ENCODE results near the gene TTBK1.
A peak's percentile ranks its signal among the peaks of the same experiment; 100 is the strongest.

The TTBK1 gene

GRCh38 chr6:43267619-43268354 is 24.5 kb downstream of the TTBK1 start:
- no peak for FAIRE-seq
- DNase-seq (ENCODE audit: extremely low spot score, insufficient read length, low read depth): no peak

DNA sequence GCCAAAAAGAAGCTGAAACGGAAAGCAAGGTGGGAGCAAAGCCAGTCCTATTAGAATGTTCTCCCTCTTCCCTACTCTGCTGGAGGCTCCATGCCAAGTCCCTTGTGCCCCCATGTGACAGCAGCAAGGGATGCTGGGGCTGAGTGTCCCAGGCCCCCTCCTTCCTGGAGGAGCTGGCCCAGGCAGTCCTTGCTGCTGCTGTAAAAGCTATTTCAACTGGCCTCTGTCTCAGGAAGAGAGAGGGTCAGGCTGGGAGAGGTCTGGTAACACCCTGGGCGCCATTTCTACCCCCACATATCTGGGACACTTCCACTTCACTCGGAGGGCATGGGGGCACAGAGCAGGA is 25.0 kb downstream of the TTBK1 start:
- FAIRE-seq: no peak
- DNase-seq (ENCODE audit: extremely low spot score, insufficient read length, low read depth): no peak

- no peak for FAIRE-seq
- no peak for DNase-seq (ENCODE audit: extremely low spot score, insufficient read length, low read depth)
Measured at GRCh38 chr6:43268782-43269272, 25.5 kb downstream of the TTBK1 start.

GRCh38 chr6:43269273-43270007 is 26.2 kb downstream of the TTBK1 start:
- no peak for FAIRE-seq

DNA sequence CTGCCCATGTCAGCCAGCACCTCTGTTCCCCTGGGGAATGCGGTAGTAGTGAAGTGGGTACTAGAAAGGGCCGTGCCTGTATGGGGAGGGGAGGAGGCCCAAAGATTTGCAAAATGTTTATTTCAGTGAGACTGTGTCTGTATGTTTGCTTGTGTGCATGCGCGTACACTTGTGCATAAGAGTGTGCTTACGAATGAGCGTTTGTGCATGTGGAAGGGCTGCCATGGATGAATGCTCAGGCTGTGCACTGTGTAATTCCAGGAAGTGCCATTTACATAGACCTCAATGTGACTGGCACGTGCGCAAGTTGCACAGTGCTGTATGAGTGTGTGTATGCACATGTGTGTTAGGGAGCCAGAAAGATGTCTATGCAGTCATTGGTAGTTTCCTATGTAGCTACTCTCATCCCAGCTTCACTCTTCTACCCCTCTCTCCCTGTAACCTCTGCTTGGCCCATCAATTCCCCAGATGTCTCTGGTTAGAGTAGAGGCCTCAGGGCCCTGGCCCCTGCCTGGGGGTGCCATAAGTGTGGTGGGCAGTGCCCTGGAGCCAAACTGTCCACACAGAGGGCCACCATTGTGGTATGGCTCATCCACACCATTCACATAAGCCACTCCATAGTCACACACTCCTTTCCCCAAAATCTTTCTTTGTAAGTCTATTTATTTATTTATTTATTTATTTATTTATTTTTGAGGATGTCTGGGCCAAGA is 28.0 kb downstream of the TTBK1 start:
- FAIRE-seq: peak; percentile 68

More at GRCh38 chr6:43269273-43270007, 26.2 kb downstream of the TTBK1 start:
- DNase-seq (ENCODE audit: extremely low spot score, insufficient read length, low read depth): no peak

DNA sequence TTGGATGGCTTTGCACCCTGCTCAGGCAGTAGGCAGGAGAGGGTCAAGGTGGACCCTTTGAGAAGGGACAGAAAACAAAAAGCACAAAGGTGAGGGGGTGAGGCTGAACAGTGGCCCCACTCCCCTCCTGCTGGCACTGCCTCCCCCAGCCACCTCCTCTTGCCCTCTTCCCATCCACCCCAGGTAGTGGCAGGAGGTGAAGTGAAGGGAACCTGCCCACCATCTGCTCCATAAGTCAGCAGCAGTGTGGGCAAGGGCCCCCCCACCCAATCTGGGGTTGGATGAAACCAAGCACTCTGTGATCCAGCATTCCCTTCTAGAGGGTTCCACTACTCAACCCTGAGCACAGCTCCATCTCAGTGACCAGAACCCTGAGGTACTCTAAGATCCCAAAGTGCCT is 28.7 kb downstream of the TTBK1 start:
- no peak for DNase-seq (ENCODE audit: extremely low spot score, insufficient read length, low read depth)
- FAIRE-seq: no peak

More for the DNA sequence above, 28.0 kb downstream of the TTBK1 start:
- DNase-seq (ENCODE audit: extremely low spot score, insufficient read length, low read depth): no peak

GRCh38 chr6:43273707-43274106 is 30.4 kb downstream of the TTBK1 start:
- FAIRE-seq: no peak
- DNase-seq (ENCODE audit: extremely low spot score, insufficient read length, low read depth): no peak

DNA sequence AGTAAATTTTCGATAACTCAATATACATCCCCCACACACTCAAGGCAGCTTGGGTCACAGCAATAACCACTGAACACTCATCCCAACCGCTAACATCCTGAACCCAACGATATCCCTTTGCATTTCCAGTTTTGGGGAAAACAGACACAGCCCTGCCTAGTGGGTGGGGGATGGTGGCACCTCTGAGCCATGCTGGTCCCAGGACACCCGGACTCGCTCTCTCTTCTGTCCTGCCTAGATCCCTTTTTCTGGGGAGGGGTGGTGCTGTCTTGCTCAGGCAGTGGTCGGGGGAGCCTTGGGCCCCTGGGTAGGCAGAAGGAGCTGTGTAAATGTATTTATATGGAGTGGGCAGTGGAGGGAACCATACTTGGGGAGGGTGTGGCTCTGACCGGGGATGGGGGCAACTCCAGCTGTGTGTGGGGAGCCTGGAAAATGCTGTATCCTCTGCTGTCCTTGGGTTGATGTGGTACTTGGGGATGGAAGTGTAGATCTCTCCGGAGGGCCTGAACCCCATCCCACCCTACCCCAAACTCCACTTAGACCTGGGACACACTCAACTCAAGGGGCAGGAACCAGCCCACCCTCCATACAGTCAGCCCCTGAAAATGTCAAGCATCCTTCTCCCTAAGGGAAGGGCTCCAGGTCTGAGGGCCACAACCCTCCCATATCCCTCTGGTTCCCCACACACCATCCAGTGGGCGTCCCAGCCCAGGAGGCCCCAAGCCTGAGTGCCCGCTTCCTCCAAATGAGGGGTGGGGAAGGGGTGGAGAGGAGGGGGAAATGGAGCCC is 31.0 kb downstream of the TTBK1 start:
- no peak for FAIRE-seq

GRCh38 chr6:43274916-43275597 is 31.8 kb downstream of the TTBK1 start:
- no peak for FAIRE-seq
- DNase-seq (ENCODE audit: extremely low spot score, insufficient read length, low read depth): no peak

More for the DNA sequence above, 31.0 kb downstream of the TTBK1 start:
- DNase-seq (ENCODE audit: extremely low spot score, insufficient read length, low read depth): no peak

GRCh38 chr6:43275801-43276576 is 32.7 kb downstream of the TTBK1 start:
- FAIRE-seq (peak; percentile 83), DNase-seq (ENCODE audit: extremely low spot score, insufficient read length, low read depth) (no peak)

GRCh38 chr6:43276577-43277305 is 33.5 kb downstream of the TTBK1 start:
- no peak for DNase-seq (ENCODE audit: extremely low spot score, insufficient read length, low read depth)
- FAIRE-seq: no peak

- no peak for DNase-seq (ENCODE audit: extremely low spot score, insufficient read length, low read depth)
- no peak for FAIRE-seq
Measured at GRCh38 chr6:43277306-43277642, 34.0 kb downstream of the TTBK1 start.

DNA sequence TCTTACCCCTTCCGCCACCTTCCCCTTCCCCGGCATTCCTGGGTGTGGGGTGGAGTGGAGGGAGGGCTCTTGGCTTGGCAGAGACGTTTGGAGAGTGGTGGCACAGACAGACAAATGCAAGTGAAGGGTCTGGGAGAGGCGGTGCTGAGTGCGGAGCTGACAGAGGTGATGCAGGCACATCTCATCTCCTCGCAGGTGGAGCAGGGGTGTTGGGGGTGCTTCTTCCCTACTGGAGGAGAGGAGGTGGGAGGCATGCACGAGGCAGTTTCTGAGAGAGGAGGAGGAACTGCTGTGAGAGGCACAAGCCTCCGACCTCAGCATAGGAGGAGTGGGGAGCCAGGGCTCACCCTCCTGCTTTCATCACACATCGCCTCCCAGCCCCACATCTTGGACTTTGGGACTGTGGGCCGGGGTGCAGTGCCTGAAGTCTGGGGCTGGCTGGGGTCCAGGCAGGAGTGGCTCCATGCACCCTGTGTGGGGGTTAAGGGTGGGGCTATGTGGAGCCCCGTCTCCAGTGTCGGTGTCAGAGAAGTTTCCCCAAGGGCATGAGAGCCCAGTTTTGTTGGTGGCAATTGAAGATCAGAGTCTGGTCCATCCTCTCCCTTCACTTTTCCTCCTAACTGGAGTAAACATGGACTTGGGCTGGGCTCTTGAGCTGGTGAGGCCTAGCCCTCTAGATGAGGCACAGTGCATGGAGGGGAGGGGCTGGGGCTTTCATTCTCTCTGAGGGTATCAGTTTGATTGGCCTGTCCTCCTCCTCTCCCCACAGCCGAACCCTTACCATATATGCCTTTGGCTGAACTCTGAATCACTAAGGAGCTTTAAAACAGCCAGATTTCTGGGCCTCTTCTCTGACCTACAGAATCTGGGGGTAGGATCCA is 34.6 kb downstream of the TTBK1 start:
- FAIRE-seq (no peak), DNase-seq (ENCODE audit: extremely low spot score, insufficient read length, low read depth) (no peak)

GRCh38 chr6:43278524-43279078 is 35.3 kb downstream of the TTBK1 start:
- peak; percentile 24 for FAIRE-seq
- DNase-seq (ENCODE audit: extremely low spot score, insufficient read length, low read depth): no peak

- FAIRE-seq: no peak
Measured at GRCh38 chr6:43280234-43280633, 37.0 kb downstream of the TTBK1 start.

DNA sequence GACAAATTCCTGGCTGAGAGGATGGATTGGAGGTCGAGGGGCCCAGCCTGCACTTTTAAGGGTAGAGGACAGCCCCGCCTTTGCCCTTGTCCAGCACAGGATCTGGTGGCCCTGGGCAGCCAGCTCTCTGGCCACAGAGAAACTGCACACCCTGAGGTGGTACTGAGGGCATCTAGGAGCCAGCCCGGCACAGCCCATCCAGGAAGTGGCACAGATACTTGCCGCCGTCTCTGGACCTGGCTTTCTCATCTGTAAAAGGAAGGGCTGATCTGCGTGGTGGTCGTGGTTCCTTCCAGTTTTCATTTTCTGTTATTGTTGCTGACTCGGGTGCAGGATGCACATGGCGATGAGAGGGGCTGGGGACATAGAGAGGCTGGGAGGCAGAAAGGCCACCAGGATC is 38.8 kb downstream of the TTBK1 start:
- no peak for FAIRE-seq
- DNase-seq (ENCODE audit: extremely low spot score, insufficient read length, low read depth): no peak

More at GRCh38 chr6:43280234-43280633, 37.0 kb downstream of the TTBK1 start:
- no peak for DNase-seq (ENCODE audit: extremely low spot score, insufficient read length, low read depth)
